GM18498 (cell line): ENCODE measurements around the gene KCNS3.
"Not testable (repeated sequence)": the region's sequence is repeated elsewhere in the genome, so short reads cannot be mapped to it uniquely, and the experiment has no call there.

Experiments
- ATAC-seq: cut with Tn5 transposase; IDR thresholded peaks from one replicate; pipeline ENCODE4 v1.9.1; 2021; ENCODE audit warnings: mild to moderate bottlenecking, moderate library complexity; ENCODE audit not compliant: unreplicated experiment

Gene KCNS3

GRCh38 chr2:17940091-17940630, 61.7 kb downstream of the KCNS3 start:
- ATAC-seq, result no peak

GRCh38 chr2:17943444-17943843, 65.0 kb downstream of the KCNS3 start:
- ATAC-seq, result no peak

GRCh38 chr2:17947113-17947512, 68.6 kb downstream of the KCNS3 start:
- no peak for ATAC-seq

GRCh38 chr2:17950006-17950405, 71.5 kb downstream of the KCNS3 start:
- ATAC-seq, result no peak

DNA sequence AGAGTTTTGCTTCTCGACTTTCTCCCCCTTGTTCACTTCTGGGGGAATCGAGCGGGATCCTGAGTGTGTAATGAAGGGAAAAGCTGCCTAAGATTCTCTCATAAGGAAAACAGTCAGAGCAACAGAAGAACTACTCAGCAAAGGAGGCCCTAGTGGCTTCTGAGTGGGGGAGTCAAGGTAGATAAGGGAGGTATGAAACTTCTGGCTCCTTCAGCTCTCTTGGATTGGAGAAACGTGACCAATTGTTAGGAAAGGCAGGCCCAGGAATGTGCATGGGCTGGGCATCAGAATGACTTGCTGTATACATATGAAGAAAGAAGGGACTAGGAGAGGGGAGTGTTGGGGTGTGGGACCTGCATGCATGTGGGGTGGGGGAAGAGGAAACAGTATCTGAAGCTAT, 73.1 kb downstream of the KCNS3 start:
- ATAC-seq, result no peak

DNA sequence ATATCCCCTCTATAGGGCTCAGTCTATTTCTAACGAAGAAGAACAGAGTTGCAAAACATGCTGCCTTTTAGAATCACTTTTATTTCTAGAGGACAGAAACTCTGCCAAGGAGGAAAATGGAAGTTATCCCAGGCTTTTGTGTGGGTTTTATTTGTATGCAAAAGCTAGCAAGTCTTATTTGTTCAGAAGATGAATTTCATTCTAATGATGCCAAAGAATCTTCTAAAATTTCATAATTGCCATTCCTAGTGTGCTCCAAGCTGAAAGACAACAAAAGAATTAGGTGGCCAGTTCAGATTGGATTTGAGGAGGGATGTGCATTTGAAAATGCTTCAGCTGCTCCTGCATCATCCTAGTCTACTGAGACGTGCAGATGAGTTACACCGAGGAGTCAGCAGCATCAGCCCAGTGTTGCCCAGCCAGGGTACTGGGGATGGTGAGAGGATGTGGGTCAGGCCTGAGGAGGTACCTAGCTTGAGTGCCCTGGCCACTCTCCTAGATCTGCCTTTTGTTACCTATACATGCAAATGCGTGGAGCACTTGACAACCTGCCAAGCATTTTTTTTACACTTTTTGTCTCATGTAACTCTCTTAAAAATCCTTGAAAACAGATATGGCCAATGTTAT, 80.1 kb downstream of the KCNS3 start:
- no peak for ATAC-seq

GRCh38 chr2:17959356-17959755, 80.9 kb downstream of the KCNS3 start:
- no peak for ATAC-seq

GRCh38 chr2:17959833-17960232, 81.4 kb downstream of the KCNS3 start:
- ATAC-seq, result no peak

DNA sequence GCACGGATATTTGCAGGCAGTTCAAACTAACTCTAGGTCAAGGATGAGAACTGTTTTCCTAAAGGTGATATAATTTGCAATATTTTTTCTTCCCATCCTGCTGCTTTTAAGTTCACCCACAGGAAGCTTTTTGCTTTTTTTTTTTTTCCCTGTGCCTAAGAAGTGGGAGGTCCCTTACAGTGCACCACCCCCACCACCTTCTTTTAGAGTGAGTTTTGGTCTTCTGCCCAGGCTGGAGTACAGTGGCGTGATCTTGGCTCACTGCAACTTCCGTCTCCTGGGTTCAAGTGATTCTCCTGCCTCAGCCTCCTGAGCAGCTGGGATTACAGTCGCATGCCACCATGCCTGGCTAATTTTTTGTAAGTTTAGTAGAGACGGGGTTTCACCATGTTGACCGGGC, 82.5 kb downstream of the KCNS3 start:
- no peak for ATAC-seq

DNA sequence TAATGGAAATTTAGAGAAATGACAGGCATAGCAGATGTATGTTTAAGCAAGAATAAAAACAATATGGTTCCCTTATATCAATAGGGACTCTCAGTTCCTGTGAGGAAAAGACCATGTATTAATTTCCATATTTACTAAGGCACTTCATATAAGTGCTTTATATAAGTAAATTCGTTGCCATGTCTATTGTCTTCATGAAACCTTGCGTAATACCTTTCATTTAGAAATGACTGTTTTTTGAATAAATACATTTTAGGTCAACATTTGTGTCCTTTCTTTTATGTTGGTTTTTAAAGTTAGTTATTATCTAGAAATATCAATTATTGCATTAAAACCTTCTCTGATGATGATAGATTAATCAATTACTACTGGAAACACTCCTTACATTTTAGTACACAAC, 83.3 kb downstream of the KCNS3 start:
- no peak for ATAC-seq

- ATAC-seq, result no peak
Observed at GRCh38 chr2:17962876-17963275, 84.4 kb downstream of the KCNS3 start.

- not testable (repeated sequence) for ATAC-seq
Observed at GRCh38 chr2:17963571-17963970, 85.1 kb downstream of the KCNS3 start.

DNA sequence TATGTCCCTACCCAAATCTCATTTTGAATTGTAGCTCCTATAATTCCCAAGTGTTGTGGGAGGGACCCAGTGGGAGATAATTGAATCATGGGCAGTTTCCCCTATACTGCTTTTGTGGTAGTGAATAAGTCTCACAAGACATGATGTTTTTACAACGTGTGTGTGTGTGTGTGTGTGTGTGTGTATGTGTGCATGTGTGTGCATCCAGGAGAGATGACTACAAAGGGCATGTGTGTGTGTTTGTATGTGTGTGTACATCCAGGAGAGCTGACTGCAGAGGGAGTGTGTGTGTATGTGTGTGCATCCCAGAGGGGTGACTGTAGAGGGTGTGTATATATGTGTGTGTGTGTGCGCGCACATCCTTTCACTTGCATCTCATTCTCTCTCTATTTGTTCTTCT, 86.7 kb downstream of the KCNS3 start:
- ATAC-seq, result no peak

GRCh38 chr2:17966798-17967197, 88.3 kb downstream of the KCNS3 start:
- no peak for ATAC-seq

GRCh38 chr2:17969661-17970060, 91.2 kb downstream of the KCNS3 start:
- no peak for ATAC-seq

DNA sequence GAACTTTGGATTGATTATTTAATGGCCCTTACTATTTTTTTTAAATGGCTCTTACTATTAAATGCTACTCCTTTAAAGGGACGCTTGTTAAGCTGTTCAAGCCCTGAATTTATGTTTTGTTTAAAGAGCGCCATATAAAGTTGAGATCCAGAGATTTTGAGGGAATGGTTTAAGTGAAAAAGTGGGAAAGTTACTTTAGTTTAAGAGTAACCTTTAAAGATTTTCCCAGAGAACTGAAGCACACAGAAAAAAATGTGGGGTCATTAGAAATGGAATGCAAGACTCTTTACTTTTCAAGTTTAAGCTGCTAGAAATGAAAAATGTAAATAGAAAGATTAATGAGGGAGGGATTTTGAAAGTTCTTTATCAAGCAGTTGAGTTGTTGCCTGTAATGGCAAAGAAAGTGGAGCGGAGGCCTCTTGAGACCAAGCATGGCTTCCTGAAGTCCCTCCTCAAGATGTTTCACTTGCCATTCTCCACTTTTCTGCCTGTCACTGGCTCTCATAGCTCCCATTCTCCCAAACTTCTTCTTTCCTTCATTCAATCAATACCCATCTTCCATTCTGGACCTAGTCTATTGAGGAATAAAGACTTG, 93.2 kb downstream of the KCNS3 start:
- no peak for ATAC-seq

- ATAC-seq, result no peak
Observed at GRCh38 chr2:17972991-17973390, 94.5 kb downstream of the KCNS3 start.

GRCh38 chr2:17975401-17975800, 96.9 kb downstream of the KCNS3 start:
- no peak for ATAC-seq

DNA sequence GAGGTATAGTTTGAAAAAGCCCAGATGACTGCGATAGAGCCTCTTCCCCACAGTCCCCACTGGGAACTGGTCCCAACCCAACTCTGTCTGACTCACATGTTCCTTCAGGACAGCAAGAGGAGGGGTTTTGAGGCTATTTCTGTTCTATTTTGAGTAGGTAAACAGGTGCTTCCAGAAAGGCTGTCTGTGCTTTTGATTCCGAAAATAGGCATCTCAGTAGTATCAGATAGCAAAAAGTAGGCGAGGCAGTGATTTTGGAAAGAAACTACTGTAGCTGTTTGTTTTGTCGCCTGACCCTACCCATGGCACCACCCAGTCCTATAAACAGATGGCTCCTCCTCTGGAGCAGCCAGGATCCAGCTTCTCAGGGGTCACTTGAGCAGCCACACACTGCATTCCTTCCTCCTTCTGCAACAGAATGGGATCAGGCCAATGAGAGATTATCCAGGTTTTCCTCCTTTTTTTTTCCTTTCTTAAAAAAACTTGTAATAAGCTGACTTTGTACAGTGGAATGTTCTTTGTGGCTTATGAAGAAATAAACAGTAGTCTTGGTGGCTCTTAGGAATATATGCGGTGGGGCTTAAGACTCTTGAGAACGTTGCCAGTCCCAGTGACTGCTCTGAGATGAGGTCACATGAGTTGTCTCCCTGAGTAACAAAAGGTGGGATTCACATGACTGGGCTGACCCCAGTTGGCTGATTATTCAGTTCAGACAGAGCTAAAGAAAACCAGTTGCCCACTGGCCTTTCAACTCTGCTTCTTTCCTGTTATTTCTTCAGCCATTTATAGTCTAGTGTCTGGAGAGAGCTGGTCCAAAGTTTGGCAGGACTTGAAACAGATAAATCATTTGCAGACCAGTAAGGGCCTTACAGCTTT, 98.6 kb downstream of the KCNS3 start:
- no peak for ATAC-seq

GRCh38 chr2:17979707-17980106, 101.2 kb downstream of the KCNS3 start:
- ATAC-seq, result no peak

- ATAC-seq, result no peak
Observed at GRCh38 chr2:17981936-17982335, 103.5 kb downstream of the KCNS3 start.
